ENCODE measurements around the gene NDC80. TPM values are rescaled to one million over a fixed set of nuclear protein-coding genes. Genes with fewer than 3 reads are reported as not detected.

Gene NDC80
- total RNA-seq, 1 experiment from 2014 or later: 46.9 TPM

Small RNA genes lying within 50 kb of the gene (small RNA-seq; reads per million reads assigned to genes)
- not detected for gene RF00019
- gene RF01233: not detected
- gene RNU6-340P: not detected

Other genes with a start within 250 kb of the NDC80 start
- gene METTL4, start 52 bp upstream of the NDC80 start, total RNA-seq (2014; rRNA removed; shearing (Covaris generic)): 4.5 and 5.4 TPM in 2 replicates
- 41.8 and 43.9 TPM in 2 replicates for gene SMCHD1, start 84.2 kb downstream of the NDC80 start, total RNA-seq (2014; rRNA removed; shearing (Covaris generic))